WERI-Rb-1 (cell line): ENCODE results near the gene CA5A.

Experiments
- DNase-seq: peaks from one replicate; pipeline ENCODE4 v3.0.0-alpha.2; 2020
- H3K27ac ChIP-seq: fragments of 250-450 bp; sonication (Bioruptor Pico); 2 replicates; pipeline ENCODE4 v1.5.1; 2020; ENCODE audit warnings: mild to moderate bottlenecking, moderate library complexity
- H3K27me3 ChIP-seq: fragments of 250-450 bp; sonication (Bioruptor Pico); 2 replicates; pipeline ENCODE4 v1.5.1; 2021; ENCODE audit warnings: mild to moderate bottlenecking, low read depth, moderate library complexity; ENCODE audit not compliant: insufficient read depth, severe bottlenecking
- H3K36me3 ChIP-seq: fragments of 250-450 bp; sonication (Bioruptor Pico); 2 replicates; pipeline ENCODE4 v1.5.1; 2020; ENCODE audit warnings: mild to moderate bottlenecking, moderate library complexity
- H3K4me3 ChIP-seq: 2 replicates; pipeline ENCODE4 v1.5.1; 2011; ENCODE audit warnings: low read depth, mild to moderate bottlenecking, control low read depth, low read length
- H3K9me3 ChIP-seq: fragments of 250-450 bp; sonication (Bioruptor Pico); 2 replicates; pipeline ENCODE4 v1.5.1; 2021; ENCODE audit warnings: mild to moderate bottlenecking, moderate library complexity; ENCODE audit not compliant: severe bottlenecking
- CTCF ChIP-seq: IDR thresholded peaks from 2 replicates; pipeline ENCODE4 v1.5.1; 2011; ENCODE audit warnings: low read depth, mild to moderate bottlenecking, control low read depth, inconsistent platforms, low read length

Gene CA5A

GRCh38 chr16:87840271-87840978 is 95.9 kb downstream of the CA5A start:
- no peak overlapping the region for H3K27ac ChIP-seq
- H3K4me3 ChIP-seq = no peak overlapping the region
- peaks cover 32% of the 10 kb centered on the region for H3K36me3 ChIP-seq
- H3K9me3 ChIP-seq = no peaks in the 10 kb centered on the region
- no peaks in the 10 kb centered on the region for H3K27me3 ChIP-seq
- no peak for DNase-seq
- TF ChIP-seq CTCF = no peak

- TF ChIP-seq CTCF = no peak
- Histone ChIP-seq H3K36me3 (peaks cover 32% of the 10 kb centered on the region), H3K27ac (no peak overlapping the region), H3K4me3 (no peak overlapping the region), H3K27me3 (no peaks in the 10 kb centered on the region), H3K9me3 (no peaks in the 10 kb centered on the region)
- DNase-seq = no peak
Measured at GRCh38 chr16:87839542-87840270, 96.6 kb downstream of the CA5A start.

GRCh38 chr16:87838643-87839541 is 97.4 kb downstream of the CA5A start:
- H3K36me3 ChIP-seq = peaks cover 32% of the 10 kb centered on the region
- H3K4me3 ChIP-seq = no peak overlapping the region
- DNase-seq = no peak
- no peaks in the 10 kb centered on the region for H3K9me3 ChIP-seq
- no peaks in the 10 kb centered on the region for H3K27me3 ChIP-seq
- TF ChIP-seq CTCF = no peak
- no peak overlapping the region for H3K27ac ChIP-seq
